IMR-90 (cell line): ENCODE data around the gene CD40LG. TPM values are rescaled to one million over a fixed set of nuclear protein-coding genes. Genes with fewer than 3 reads are reported as not detected.

Source experiments
- ATAC-seq: fragments of 200-7000 bp; cut with Tn5 transposase; 2 replicates; pipeline ENCODE4 v1.9.1; 2020; ENCODE audit warnings: low read depth, mild to moderate bottlenecking, moderate library complexity
- BruUV-seq: library from RNA; stranded (reverse); fragments of 400-500 nt; replicated peaks from 2 replicates; lab custom pipeline; 2021; lab: Mats Ljungman, UMichigan
- CTCF ChIA-PET: fragments of 300-600 bp; formaldehyde crosslinking; extraction: SDS; loops from one replicate; lab custom pipeline; 2021; ENCODE audit warnings: antibody characterized with exemption; lab: Yijun Ruan, JAX
- POLR2A ChIA-PET: fragments of 300-600 bp; sonication (Branson Sonifier 250); formaldehyde crosslinking; loops from one replicate; lab custom pipeline; 2022; ENCODE audit warnings: antibody characterized with exemption; ENCODE audit not compliant: unreplicated experiment; lab: Charles Lee
- DNase-seq: peaks from one replicate; pipeline ENCODE4 v3.0.0; 2013
- H2AFZ ChIP-seq: replicated peaks from 2 replicates; pipeline ENCODE3; 2013; ENCODE audit warnings: low read length, mild to moderate bottlenecking; ENCODE audit not compliant: poor library complexity
- H2AK5ac ChIP-seq: 2 replicates; pipeline ENCODE4 v1.6.1; 2013; ENCODE audit warnings: low read depth, low read length, inconsistent platforms
- H2AK9ac ChIP-seq: replicated peaks from 2 replicates; pipeline ENCODE3; 2013; ENCODE audit warnings: mild to moderate bottlenecking, low read depth, low read length, moderate library complexity; ENCODE audit not compliant: poor library complexity
- H2BK120ac ChIP-seq: 2 replicates; pipeline ENCODE4 v1.6.1; 2013; ENCODE audit warnings: low read depth, low read length, inconsistent platforms
- H2BK15ac ChIP-seq: 3 replicates; pipeline ENCODE4 v1.6.1; 2013; ENCODE audit warnings: low read depth, low read length, inconsistent platforms
- H2BK20ac ChIP-seq: 2 replicates; pipeline ENCODE4 v1.6.1; 2013; ENCODE audit warnings: low read depth, mild to moderate bottlenecking, inconsistent platforms, low read length, moderate library complexity
- H2BK5ac ChIP-seq: 2 replicates; pipeline ENCODE4 v1.6.1; 2013; ENCODE audit warnings: mild to moderate bottlenecking, low read depth, low read length, inconsistent platforms; ENCODE audit not compliant: poor library complexity, severe bottlenecking
- H3K14ac ChIP-seq: replicated peaks from 2 replicates; pipeline ENCODE4 v1.6.1; 2013; ENCODE audit warnings: low read depth, low read length, inconsistent platforms
- H3K18ac ChIP-seq: 2 replicates; pipeline ENCODE4 v1.6.1; 2013; ENCODE audit warnings: low read depth, low read length, control low read depth
- H3K23ac ChIP-seq: 2 replicates; pipeline ENCODE4 v1.6.1; 2013; ENCODE audit warnings: low read depth, low read length, inconsistent platforms
- H3K27ac ChIP-seq: 2 replicates; pipeline ENCODE4 v1.5.1; 2013; ENCODE audit warnings: mild to moderate bottlenecking, control low read depth, low read length; ENCODE audit not compliant: insufficient read depth
- H3K27me3 ChIP-seq: 2 replicates; pipeline ENCODE4 v1.6.1; 2013; ENCODE audit warnings: low read length; ENCODE audit not compliant: control insufficient read depth, insufficient read depth
- H3K36me3 ChIP-seq: 2 replicates; pipeline ENCODE4 v1.6.1; 2013; ENCODE audit warnings: low read length, mixed read lengths; ENCODE audit not compliant: control insufficient read depth, insufficient read depth
- H3K4ac ChIP-seq: 2 replicates; pipeline ENCODE4 v1.6.1; 2013; ENCODE audit warnings: low read depth, low read length, inconsistent platforms
- H3K4me1 ChIP-seq: 2 replicates; pipeline ENCODE4 v1.6.1; 2013; ENCODE audit warnings: low read length, mixed read lengths; ENCODE audit not compliant: control insufficient read depth, insufficient read depth
- H3K4me2 ChIP-seq: 2 replicates; pipeline ENCODE4 v1.6.1; 2013; ENCODE audit warnings: low read depth, mild to moderate bottlenecking, control low read depth, low read length, moderate library complexity
- H3K4me3 ChIP-seq: 2 replicates; pipeline ENCODE4 v1.5.1; 2013; ENCODE audit warnings: low read depth, mild to moderate bottlenecking, control low read depth, low read length, moderate library complexity; ENCODE audit not compliant: insufficient read depth
- H3K56ac ChIP-seq: 2 replicates; pipeline ENCODE4 v1.6.1; 2013; ENCODE audit warnings: low read length, inconsistent platforms; ENCODE audit not compliant: insufficient read depth; ENCODE audit errors: extremely low read depth
- H3K79me1 ChIP-seq, 2 experiments: 2 replicates each; pipeline ENCODE4 v1.6.1; 2013; ENCODE audit warnings: low read length in 2 of 2, inconsistent platforms in 1 of 2, low read depth in 1 of 2
- H3K9ac ChIP-seq: 2 replicates; pipeline ENCODE4 v1.6.1; 2013; ENCODE audit warnings: low read depth, low read length, control low read depth
- H3K9me1 ChIP-seq: 2 replicates; pipeline ENCODE4 v1.6.1; 2013; ENCODE audit warnings: low read length, inconsistent platforms; ENCODE audit not compliant: insufficient read depth
- H3K9me3 ChIP-seq: 2 replicates; pipeline ENCODE4 v1.6.1; 2013; ENCODE audit warnings: low read length; ENCODE audit not compliant: control insufficient read depth, insufficient read depth
- H4K20me1 ChIP-seq: 2 replicates; pipeline ENCODE4 v1.6.1; 2013; ENCODE audit warnings: low read length, inconsistent platforms; ENCODE audit not compliant: insufficient read depth
- H4K5ac ChIP-seq: 2 replicates; pipeline ENCODE4 v1.6.1; 2013; ENCODE audit warnings: mild to moderate bottlenecking, low read depth, low read length, control low read depth
- H4K8ac ChIP-seq, 2 experiments: 2 replicates each; pipeline ENCODE4 v1.6.1; 2013; ENCODE audit warnings: low read depth in 2 of 2, low read length in 2 of 2, control low read depth in 1 of 2, inconsistent platforms in 1 of 2
- H4K91ac ChIP-seq: 2 replicates; pipeline ENCODE4 v1.6.1; 2013; ENCODE audit warnings: low read depth, low read length, inconsistent platforms; ENCODE audit not compliant: insufficient read depth
- BHLHE40 ChIP-seq: fragments of 150-350 bp; IDR thresholded peaks from 2 replicates; pipeline ENCODE4 v1.6.1; 2016; ENCODE audit warnings: mild to moderate bottlenecking, low read depth, low read length
- CHD1 ChIP-seq: IDR thresholded peaks from 2 replicates; pipeline ENCODE4 v1.6.1; 2012; ENCODE audit warnings: low read depth, low read length, improper control_type of control experiment
- FOS ChIP-seq: fragments of 150-350 bp; IDR thresholded peaks from 2 replicates; pipeline ENCODE4 v1.6.1; 2016; ENCODE audit warnings: low read depth, low read length
- MAFK ChIP-seq: IDR thresholded peaks from 2 replicates; pipeline ENCODE4 v1.6.1; 2012; ENCODE audit warnings: low read depth, low read length, improper control_type of control experiment
- MAZ ChIP-seq: IDR thresholded peaks from 2 replicates; pipeline ENCODE4 v1.6.1; 2012; ENCODE audit warnings: low read depth, mild to moderate bottlenecking, low read length, improper control_type of control experiment, moderate library complexity, borderline replicate concordance
- MXI1 ChIP-seq: IDR thresholded peaks from 2 replicates; pipeline ENCODE4 v1.6.1; 2012; ENCODE audit warnings: low read depth, mild to moderate bottlenecking, low read length, moderate library complexity, borderline replicate concordance
- NFE2L2 ChIP-seq: fragments of 150-350 bp; IDR thresholded peaks from 2 replicates; pipeline ENCODE4 v1.6.1; 2016; ENCODE audit warnings: low read depth, mild to moderate bottlenecking, low read length
- POLR2A ChIP-seq: IDR thresholded peaks from 2 replicates; pipeline ENCODE4 v1.6.1; 2012; ENCODE audit warnings: mild to moderate bottlenecking, low read depth, low read length
- RCOR1 ChIP-seq: IDR thresholded peaks from 2 replicates; pipeline ENCODE4 v1.6.1; 2012; ENCODE audit warnings: mild to moderate bottlenecking, low read length, improper control_type of control experiment; ENCODE audit not compliant: insufficient replicate concordance
- RFX5 ChIP-seq: IDR thresholded peaks from 2 replicates; pipeline ENCODE4 v1.8.0; 2012; ENCODE audit warnings: low read depth, mild to moderate bottlenecking, low read length, moderate library complexity
- WGBS, 2 experiments: methylation state at CpG; one replicate each; pipeline versions ENCODE4 v1.1.5 to v1.1.7; 2013; ENCODE audit warnings: missing lambda C conversion rate in 2 of 2; ENCODE audit not compliant: insufficient read length in 1 of 2; ENCODE audit errors: extremely low coverage in 2 of 2; 5-methylcytosine and 5-hydroxymethylcytosine counted together
- dilution Hi-C: fragments of 300-500 bp; cut with HindIII; formaldehyde crosslinking; loops from one replicate; pipeline ENCODE4 v1.14.3; 2018; ENCODE audit warnings: low sequenced_read_pairs; ENCODE audit not compliant: unreplicated experiment
- in situ Hi-C: fragments of 300-500 bp; cut with MboI; formaldehyde crosslinking; loops from 3 replicates; pipeline ENCODE4 v1.14.3; 2019; ENCODE audit warnings: low sequenced_read_pairs, inconsistent platforms, mixed read lengths
- intact Hi-C: fragments of 100-400 bp; cut with micrococcal nuclease; formaldehyde crosslinking; loops from 2 replicates; pipeline ENCODE4 v1.10.0; 2022
- polyA plus RNA-seq, 3 experiments: library from polyadenylated mRNA; depleted of rRNA; stranded (reverse); fragments of >200 nt; gene quantifications; 2 replicates each; pipeline ENCODE4 v1.2.3, GENCODE V29; 2012; ENCODE audit warnings: low replicate concordance in 1 of 3
- total RNA-seq: library from RNA; depleted of rRNA; stranded (reverse); fragments of >200 nt; gene quantifications from 2 replicates; pipeline ENCODE4 v1.2.3, GENCODE V29; 2012
- TF ChIP-seq, protein P1 (sequence below): fragments of 150-350 bp; IDR thresholded peaks from 2 replicates; pipeline ENCODE4 v1.6.1; 2017; ENCODE audit warnings: mild to moderate bottlenecking, antibody characterized with exemption, low read length, low read depth
- TF ChIP-seq, protein P2 (sequence below): conservative IDR thresholded peaks from 2 replicates; pipeline ENCODE4 v1.5.1; 2012; ENCODE audit warnings: mild to moderate bottlenecking, low read depth, low read length, improper control_type of control experiment

Gene CD40LG
- total and polyA plus RNA-seq, 2 of the 4 experiments (the other 2 are of a cell fraction) = not detected

DNA sequence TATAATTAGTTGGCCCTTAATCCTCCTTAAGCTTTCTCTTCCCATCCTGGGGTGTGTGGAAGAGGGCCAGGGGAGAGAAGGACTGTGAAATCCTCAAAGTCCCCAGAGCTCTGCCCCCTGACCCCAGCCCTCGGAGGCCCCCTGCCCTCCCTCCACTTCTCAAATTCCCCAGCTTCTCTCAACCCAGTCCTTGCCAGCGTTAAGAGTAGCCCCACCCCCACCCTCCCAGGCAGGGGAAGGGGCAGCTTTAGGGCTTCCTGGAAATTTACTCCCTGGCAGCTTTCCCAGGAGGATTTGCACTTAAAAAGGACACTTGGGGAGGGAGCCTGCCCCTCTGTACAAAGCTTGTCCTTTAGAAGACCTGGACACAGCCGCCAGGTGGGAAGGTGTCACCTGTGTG, 11.8 kb upstream of the CD40LG start:
- Histone ChIP-seq H4K5ac (no peak overlapping the region), H2BK5ac (no peak overlapping the region), H3K4me1 (no peaks in the 10 kb centered on the region), H3K27me3 (no peaks in the 10 kb centered on the region; the same call in 1 of the 2 replicates), H4K20me1 (no peaks in the 10 kb centered on the region), H3K4ac (no peak overlapping the region), H2BK15ac (no peak overlapping the region), H4K91ac (no peak overlapping the region), H3K9ac (no peak overlapping the region), H2AK9ac (no peak overlapping the region), H2AFZ (no peak overlapping the region), H3K23ac (no peak overlapping the region), H3K27ac (no peak overlapping the region), H2BK120ac (no peak overlapping the region), H3K18ac (no peak overlapping the region), H2AK5ac (no peak overlapping the region), H4K8ac (no peak overlapping the region), H3K36me3 (no peaks in the 10 kb centered on the region), H3K4me2 (no peak overlapping the region), H3K9me1 (no peaks in the 10 kb centered on the region), H3K79me1 (no peaks in the 10 kb centered on the region), H3K4me3 (no peak overlapping the region), H2BK20ac (no peak overlapping the region), H3K9me3 (no peaks in the 10 kb centered on the region), H3K14ac (no peak overlapping the region), H3K56ac (no peak overlapping the region)
- CTCF ChIA-PET = no interaction called here
- in situ Hi-C loops = no loop called here
- no peak for DNase-seq
- POLR2A ChIA-PET = no interaction called here
- intact Hi-C loops = no loop called here
- BruUV-seq = no TSS peak
- no peak for ATAC-seq
- dilution Hi-C loops = no loop called here
- WGBS, 2 experiments = no CpG with 5 or more reads among the region's 3 CpGs
- TF ChIP-seq BHLHE40 (no peak), POLR2A (no peak), MAZ (no peak), RCOR1 (no peak), MXI1 (no peak), FOS (no peak), RFX5 (no peak), CHD1 (no peak), NFE2L2 (no peak), MAFK (no peak)
- TF ChIP-seq, protein P1, sequence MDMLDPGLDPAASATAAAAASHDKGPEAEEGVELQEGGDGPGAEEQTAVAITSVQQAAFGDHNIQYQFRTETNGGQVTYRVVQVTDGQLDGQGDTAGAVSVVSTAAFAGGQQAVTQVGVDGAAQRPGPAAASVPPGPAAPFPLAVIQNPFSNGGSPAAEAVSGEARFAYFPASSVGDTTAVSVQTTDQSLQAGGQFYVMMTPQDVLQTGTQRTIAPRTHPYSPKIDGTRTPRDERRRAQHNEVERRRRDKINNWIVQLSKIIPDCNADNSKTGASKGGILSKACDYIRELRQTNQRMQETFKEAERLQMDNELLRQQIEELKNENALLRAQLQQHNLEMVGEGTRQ = no peak
- TF ChIP-seq, protein P2, sequence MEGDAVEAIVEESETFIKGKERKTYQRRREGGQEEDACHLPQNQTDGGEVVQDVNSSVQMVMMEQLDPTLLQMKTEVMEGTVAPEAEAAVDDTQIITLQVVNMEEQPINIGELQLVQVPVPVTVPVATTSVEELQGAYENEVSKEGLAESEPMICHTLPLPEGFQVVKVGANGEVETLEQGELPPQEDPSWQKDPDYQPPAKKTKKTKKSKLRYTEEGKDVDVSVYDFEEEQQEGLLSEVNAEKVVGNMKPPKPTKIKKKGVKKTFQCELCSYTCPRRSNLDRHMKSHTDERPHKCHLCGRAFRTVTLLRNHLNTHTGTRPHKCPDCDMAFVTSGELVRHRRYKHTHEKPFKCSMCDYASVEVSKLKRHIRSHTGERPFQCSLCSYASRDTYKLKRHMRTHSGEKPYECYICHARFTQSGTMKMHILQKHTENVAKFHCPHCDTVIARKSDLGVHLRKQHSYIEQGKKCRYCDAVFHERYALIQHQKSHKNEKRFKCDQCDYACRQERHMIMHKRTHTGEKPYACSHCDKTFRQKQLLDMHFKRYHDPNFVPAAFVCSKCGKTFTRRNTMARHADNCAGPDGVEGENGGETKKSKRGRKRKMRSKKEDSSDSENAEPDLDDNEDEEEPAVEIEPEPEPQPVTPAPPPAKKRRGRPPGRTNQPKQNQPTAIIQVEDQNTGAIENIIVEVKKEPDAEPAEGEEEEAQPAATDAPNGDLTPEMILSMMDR = no peak
